ENCODE results near the gene RB1.
"Not testable (repeated sequence)": the region's sequence is repeated elsewhere in the genome, so short reads cannot be mapped to it uniquely, and the experiment has no call there.

Gene RB1

GRCh38 chr13:48349525-48349924 is 46.0 kb downstream of the RB1 start:
- no peak for DNase-seq (ENCODE audit: low spot score)

GRCh38 chr13:48353590-48353989 is 50.0 kb downstream of the RB1 start:
- DNase-seq (ENCODE audit: low spot score) = no peak

GRCh38 chr13:48355524-48355923 is 52.0 kb downstream of the RB1 start:
- DNase-seq (ENCODE audit: low spot score) = not testable (repeated sequence)

GRCh38 chr13:48356750-48357149 is 53.2 kb downstream of the RB1 start:
- DNase-seq (ENCODE audit: low spot score) = no peak

- no peak for DNase-seq (ENCODE audit: low spot score)
Measured at GRCh38 chr13:48369988-48370387, 66.4 kb downstream of the RB1 start.

GRCh38 chr13:48370815-48371214 is 67.3 kb downstream of the RB1 start:
- DNase-seq (ENCODE audit: low spot score) = no peak

GRCh38 chr13:48377857-48378256 is 74.3 kb downstream of the RB1 start:
- no peak for DNase-seq (ENCODE audit: low spot score)

- DNase-seq (ENCODE audit: low spot score) = no peak
Measured at GRCh38 chr13:48380581-48380980, 77.0 kb downstream of the RB1 start.

- DNase-seq (ENCODE audit: low spot score) = no peak
Measured at GRCh38 chr13:48383384-48383783, 79.8 kb downstream of the RB1 start.

GRCh38 chr13:48386816-48387215 is 83.3 kb downstream of the RB1 start:
- DNase-seq (ENCODE audit: low spot score) = no peak

GRCh38 chr13:48391257-48391656 is 87.7 kb downstream of the RB1 start:
- no peak for DNase-seq (ENCODE audit: low spot score)

- DNase-seq (ENCODE audit: low spot score) = no peak
Measured at GRCh38 chr13:48393030-48393697, 89.6 kb downstream of the RB1 start.

- no peak for DNase-seq (ENCODE audit: low spot score)
Measured at GRCh38 chr13:48393698-48394085, 90.1 kb downstream of the RB1 start.

GRCh38 chr13:48397744-48398143 is 94.2 kb downstream of the RB1 start:
- DNase-seq (ENCODE audit: low spot score) = no peak

- DNase-seq (ENCODE audit: low spot score) = no peak
Measured at GRCh38 chr13:48398450-48399095, 95.0 kb downstream of the RB1 start.

GRCh38 chr13:48400090-48400694 is 96.6 kb downstream of the RB1 start:
- no peak for DNase-seq (ENCODE audit: low spot score)

GRCh38 chr13:48400850-48401291 is 97.3 kb downstream of the RB1 start:
- no peak for DNase-seq (ENCODE audit: low spot score)

GRCh38 chr13:48401480-48401879 is 97.9 kb downstream of the RB1 start:
- DNase-seq (ENCODE audit: low spot score) = no peak

GRCh38 chr13:48402325-48402932 is 98.9 kb downstream of the RB1 start:
- no peak for DNase-seq (ENCODE audit: low spot score)

GRCh38 chr13:48403151-48403631 is 99.6 kb downstream of the RB1 start:
- DNase-seq (ENCODE audit: low spot score) = no peak

GRCh38 chr13:48403913-48404312 is 100.4 kb downstream of the RB1 start:
- no peak for DNase-seq (ENCODE audit: low spot score)

GRCh38 chr13:48404952-48405351 is 101.4 kb downstream of the RB1 start:
- DNase-seq (ENCODE audit: low spot score) = no peak

GRCh38 chr13:48405875-48406274 is 102.3 kb downstream of the RB1 start:
- no peak for DNase-seq (ENCODE audit: low spot score)

Data from RKO (cell line).